C4-2B (cell line): Measurements from ENCODE around the gene SLC44A1.

Source experiments
- H3K27ac ChIP-seq: fragments of 450-650 bp; 2 replicates; pipeline ENCODE4 v1.5.1; 2017
- ZFX ChIP-seq: fragments of 450-650 bp; IDR thresholded peaks from 2 replicates; pipeline ENCODE4 v1.6.1; 2017
- TF ChIP-seq, protein P1 (sequence below): fragments of 450-650 bp; conservative IDR thresholded peaks from 2 replicates; pipeline ENCODE4 v1.5.1; 2017; ENCODE audit warnings: mild to moderate bottlenecking

Gene SLC44A1

DNA sequence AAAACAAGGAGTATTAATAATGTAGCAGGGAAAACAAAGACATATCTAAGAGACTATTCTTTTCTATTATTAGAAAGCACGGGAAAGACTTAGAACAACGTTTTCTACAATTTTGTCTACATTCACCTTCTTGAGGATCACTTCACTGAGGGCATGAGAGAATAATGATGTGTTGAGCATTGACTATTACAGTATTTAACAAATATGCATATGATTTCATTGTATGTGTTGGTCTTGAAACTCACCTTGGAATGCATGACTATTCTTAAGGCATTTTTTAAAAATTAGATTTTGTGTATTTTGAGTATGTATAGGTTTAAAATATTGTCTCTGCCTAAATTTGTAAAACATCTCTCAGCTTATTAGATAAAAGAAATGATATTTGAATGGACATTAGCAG lies 204.6 kb downstream of the SLC44A1 start:
- TF ChIP-seq, protein P1, sequence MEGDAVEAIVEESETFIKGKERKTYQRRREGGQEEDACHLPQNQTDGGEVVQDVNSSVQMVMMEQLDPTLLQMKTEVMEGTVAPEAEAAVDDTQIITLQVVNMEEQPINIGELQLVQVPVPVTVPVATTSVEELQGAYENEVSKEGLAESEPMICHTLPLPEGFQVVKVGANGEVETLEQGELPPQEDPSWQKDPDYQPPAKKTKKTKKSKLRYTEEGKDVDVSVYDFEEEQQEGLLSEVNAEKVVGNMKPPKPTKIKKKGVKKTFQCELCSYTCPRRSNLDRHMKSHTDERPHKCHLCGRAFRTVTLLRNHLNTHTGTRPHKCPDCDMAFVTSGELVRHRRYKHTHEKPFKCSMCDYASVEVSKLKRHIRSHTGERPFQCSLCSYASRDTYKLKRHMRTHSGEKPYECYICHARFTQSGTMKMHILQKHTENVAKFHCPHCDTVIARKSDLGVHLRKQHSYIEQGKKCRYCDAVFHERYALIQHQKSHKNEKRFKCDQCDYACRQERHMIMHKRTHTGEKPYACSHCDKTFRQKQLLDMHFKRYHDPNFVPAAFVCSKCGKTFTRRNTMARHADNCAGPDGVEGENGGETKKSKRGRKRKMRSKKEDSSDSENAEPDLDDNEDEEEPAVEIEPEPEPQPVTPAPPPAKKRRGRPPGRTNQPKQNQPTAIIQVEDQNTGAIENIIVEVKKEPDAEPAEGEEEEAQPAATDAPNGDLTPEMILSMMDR, result no peak
- TF ChIP-seq ZFX, result no peak
- no peak overlapping the region for H3K27ac ChIP-seq

DNA sequence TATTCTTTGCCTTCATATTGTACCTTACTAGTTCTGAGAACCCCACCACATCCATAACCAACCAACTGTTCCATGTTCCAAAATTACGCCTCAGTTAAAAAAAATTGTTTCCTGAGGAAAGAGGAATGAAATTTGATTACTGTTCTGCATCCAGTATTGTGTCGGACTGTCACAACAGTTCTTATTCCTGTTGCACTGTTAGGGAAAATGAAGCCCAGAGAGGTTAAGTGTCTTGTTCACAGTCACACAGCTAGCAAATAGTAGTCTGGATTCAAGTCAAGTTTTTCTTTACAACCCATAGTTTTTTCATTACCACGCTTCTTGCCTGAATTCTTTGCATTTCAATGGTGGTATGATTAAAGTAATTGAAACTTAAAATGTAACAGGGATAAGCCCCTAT lies 207.7 kb downstream of the SLC44A1 start:
- no peak for TF ChIP-seq ZFX
- TF ChIP-seq, protein P1, result no peak
- no peak overlapping the region for H3K27ac ChIP-seq

DNA sequence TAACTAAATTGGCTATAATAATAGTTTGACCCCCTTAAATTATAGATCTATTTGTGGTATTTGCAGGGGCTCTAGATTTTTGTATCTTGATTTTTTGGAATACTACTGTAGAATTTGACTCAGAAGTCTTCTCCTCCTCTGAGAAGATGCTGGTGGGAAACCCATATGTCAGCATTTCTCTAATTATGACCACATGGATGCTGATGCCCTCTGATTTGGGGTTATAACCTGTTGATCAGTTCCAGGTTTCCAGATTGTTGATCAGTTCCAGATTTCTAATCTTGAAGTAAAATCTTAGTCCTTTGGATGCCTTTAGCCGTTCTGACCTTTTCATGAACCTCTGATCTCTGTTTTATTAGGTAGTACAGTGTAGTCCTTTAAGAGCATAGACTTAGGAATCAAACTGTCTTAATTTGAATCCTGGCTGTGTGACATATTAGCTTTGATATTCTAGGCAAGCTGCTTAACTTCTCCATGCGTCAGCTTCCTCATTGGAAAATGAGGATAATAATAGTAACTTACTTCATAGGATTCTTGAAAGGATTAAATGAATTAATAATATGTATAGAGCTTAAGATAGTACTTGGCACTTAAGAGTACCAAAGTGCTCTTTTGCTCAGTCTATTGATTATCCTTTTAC lies 211.5 kb downstream of the SLC44A1 start:
- TF ChIP-seq, protein P1, result no peak
- no peak for TF ChIP-seq ZFX
- no peak overlapping the region for H3K27ac ChIP-seq

DNA sequence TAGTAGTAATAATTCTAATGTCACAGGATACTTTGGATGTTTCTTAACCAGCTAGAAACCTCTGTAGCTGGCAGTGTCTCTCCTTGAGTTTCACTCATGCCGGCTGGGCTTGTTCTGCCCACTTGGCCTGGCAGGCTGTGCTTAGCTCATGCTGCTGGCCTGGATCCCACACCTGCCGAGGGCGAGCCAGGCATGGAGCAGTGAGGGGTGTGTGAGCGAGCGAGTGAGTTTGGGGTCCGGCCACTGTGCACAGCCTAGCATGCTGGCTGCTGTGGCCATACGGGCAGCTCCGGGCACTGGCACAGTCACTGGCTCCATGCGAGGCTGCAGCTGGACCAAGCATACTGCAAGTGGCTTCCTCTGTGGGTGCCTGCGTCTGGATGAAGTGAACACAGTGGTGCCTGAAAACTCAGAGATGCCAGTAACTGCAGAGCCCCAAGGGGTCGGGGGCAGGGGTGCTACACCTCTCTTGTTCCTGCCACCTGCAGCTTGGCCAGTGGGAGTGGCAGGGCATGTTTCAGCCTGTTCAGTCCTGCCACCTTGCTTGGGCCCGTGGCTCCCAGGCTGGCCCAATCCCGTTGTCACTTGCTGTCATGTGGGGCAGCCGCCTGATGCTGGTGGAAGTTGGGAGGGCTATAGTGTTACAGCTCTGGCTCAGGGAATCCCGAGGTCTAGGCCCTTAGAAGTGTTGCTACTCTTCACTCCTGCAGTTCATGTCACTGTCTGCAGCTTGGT lies 213.3 kb downstream of the SLC44A1 start:
- no peak for TF ChIP-seq ZFX
- TF ChIP-seq, protein P1, result no peak
- no peak overlapping the region for H3K27ac ChIP-seq

DNA sequence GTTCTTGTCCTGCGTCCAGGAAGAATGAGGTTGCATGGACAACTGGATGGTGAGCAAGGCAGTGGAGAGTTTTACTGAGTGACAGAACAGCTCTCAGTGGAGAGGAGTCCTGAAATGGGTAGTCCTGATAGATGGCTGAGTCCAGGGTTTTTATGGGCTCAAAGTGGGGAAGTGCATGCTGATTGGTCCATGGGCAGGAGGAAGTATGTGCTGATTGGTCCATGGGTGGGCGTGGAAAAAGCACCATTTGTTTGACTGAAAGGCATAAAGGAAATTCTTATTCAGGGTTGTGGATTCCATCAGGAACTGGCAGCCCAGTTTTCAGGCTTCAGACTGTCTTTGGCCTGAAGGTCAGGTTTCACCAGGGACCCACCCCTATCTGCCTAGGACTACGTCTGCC lies 214.0 kb downstream of the SLC44A1 start:
- H3K27ac ChIP-seq, result no peak overlapping the region
- TF ChIP-seq, protein P1, result no peak
- no peak for TF ChIP-seq ZFX

DNA sequence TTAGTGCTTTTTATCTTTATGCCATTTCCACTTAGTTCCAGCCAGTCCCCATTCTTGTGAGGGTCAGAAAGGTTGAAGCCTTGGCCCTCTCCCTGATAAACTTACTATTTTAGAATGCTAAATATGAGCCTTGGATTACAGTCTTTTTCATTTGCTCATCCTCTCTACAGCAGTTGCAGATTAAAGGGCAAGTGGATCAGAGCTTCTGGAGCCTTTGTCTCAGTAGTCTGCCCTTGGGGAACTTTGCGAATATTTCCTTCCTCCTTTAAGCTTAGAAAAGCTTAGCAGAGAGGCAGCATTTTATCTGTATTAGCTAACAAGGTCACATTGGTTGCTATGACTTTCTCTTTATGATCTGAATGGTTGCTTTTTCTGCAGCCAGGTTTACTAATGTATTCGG lies 214.9 kb downstream of the SLC44A1 start:
- no peak overlapping the region for H3K27ac ChIP-seq
- TF ChIP-seq, protein P1, result no peak

DNA sequence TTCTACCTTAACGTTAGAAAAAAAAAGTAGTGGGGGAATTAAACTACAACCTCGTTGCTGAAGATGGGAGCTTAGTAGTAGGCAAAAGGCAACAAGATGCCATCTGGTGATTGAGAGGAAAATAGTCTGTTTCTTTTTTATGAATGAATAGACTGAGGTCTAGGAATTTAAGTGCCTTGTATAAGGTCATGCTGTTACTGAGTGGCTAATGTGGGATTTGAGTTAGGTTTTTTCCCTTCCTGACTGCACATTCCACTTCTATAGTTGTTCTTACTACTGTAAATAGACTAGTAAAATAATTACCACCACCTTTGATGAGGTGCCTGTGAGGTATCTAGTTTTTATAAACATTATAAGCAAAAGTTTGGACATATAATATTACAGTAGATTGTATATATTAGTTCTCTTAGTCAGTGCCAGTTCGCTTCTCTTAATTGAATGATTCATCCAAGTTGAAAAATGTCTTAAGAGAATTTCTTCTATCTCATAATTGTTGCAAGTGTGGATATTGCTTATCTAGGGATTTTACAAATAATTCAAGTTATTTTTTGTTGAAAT lies 222.5 kb downstream of the SLC44A1 start:
- TF ChIP-seq, protein P1, result no peak
- no peak for TF ChIP-seq ZFX
- no peak overlapping the region for H3K27ac ChIP-seq
